GM23338 (cell line): Measurements from ENCODE around the gene NR4A1. TPM values are rescaled to one million over a fixed set of nuclear protein-coding genes. Genes with fewer than 3 reads are reported as not detected.
A peak's percentile ranks its signal among the peaks of the same experiment; 100 is the strongest.

Experiments
- ATAC-seq: fragments of 200-7000 bp; cut with Tn5 transposase; 3 replicates; pipeline ENCODE4 v1.9.1; 2020
- DNase-seq: peaks from one replicate; pipeline ENCODE4 v3.0.0-alpha.2; 2015; ENCODE audit warnings: low spot score
- H2AFZ ChIP-seq: fragments of 200-600 bp; sonication (generic); 2 replicates; pipeline ENCODE4 v1.8.0; 2016; ENCODE audit warnings: antibody characterized with exemption, mild to moderate bottlenecking, moderate library complexity
- H3F3A ChIP-seq: fragments of 200-600 bp; sonication (generic); replicated peaks from 2 replicates; pipeline ENCODE4 v1.8.0; 2017; ENCODE audit warnings: antibody characterized with exemption, mixed run types, low read depth
- H3K27ac ChIP-seq: fragments of 200-600 bp; sonication (generic); 2 replicates; pipeline ENCODE4 v1.6.1; 2016; ENCODE audit warnings: low read depth
- H3K27me3 ChIP-seq: fragments of 200-600 bp; sonication (generic); 2 replicates; pipeline ENCODE4 v1.8.0; 2016; ENCODE audit warnings: mild to moderate bottlenecking, mixed run types, moderate library complexity; ENCODE audit not compliant: insufficient read depth
- H3K36me3 ChIP-seq: fragments of 200-600 bp; sonication (generic); 2 replicates; pipeline ENCODE4 v1.8.0; 2016; ENCODE audit warnings: mild to moderate bottlenecking; ENCODE audit not compliant: insufficient read depth
- H3K4me1 ChIP-seq: fragments of 200-600 bp; sonication (generic); 2 replicates; pipeline ENCODE4 v1.8.0; 2016; ENCODE audit warnings: mild to moderate bottlenecking, moderate library complexity; ENCODE audit not compliant: insufficient read depth
- H3K4me2 ChIP-seq: fragments of 200-600 bp; sonication (generic); 2 replicates; pipeline ENCODE4 v1.7.1; 2017; ENCODE audit warnings: mixed run types
- H3K4me3 ChIP-seq: fragments of 200-600 bp; sonication (generic); 2 replicates; pipeline ENCODE4 v1.6.1; 2016; ENCODE audit warnings: mixed run types
- H3K79me2 ChIP-seq: fragments of 200-600 bp; sonication (generic); replicated peaks from 2 replicates; pipeline ENCODE4 v1.8.0; 2017; ENCODE audit warnings: mild to moderate bottlenecking; ENCODE audit not compliant: insufficient read depth
- H3K9me2 ChIP-seq: fragments of 200-600 bp; sonication (generic); 2 replicates; pipeline ENCODE4 v1.8.0; 2017; ENCODE audit not compliant: insufficient read depth
- H4K20me1 ChIP-seq: fragments of 200-600 bp; sonication (generic); replicated peaks from 2 replicates; pipeline ENCODE4 v1.8.0; 2017; ENCODE audit warnings: mild to moderate bottlenecking; ENCODE audit not compliant: insufficient read depth
- H3K27ac Mint-ChIP-seq: 2 replicates; pipeline ENCODE4 v1.8.0; 2020; ENCODE audit warnings: inconsistent platforms, mild to moderate bottlenecking, moderate library complexity, mixed read lengths
- H3K27me3 Mint-ChIP-seq: 3 replicates; pipeline ENCODE4 v1.8.0; 2022; ENCODE audit warnings: low read depth, mild to moderate bottlenecking, moderate library complexity, mixed read lengths, inconsistent platforms; ENCODE audit not compliant: insufficient read depth, poor library complexity
- H3K36me3 Mint-ChIP-seq: 3 replicates; pipeline ENCODE4 v1.8.0; 2021; ENCODE audit warnings: low read depth, mild to moderate bottlenecking, inconsistent platforms, moderate library complexity, mixed read lengths
- H3K4me1 Mint-ChIP-seq: 3 replicates; pipeline ENCODE4 v1.8.0; 2020; ENCODE audit warnings: mild to moderate bottlenecking, inconsistent platforms, mixed read lengths
- H3K4me3 Mint-ChIP-seq: 3 replicates; pipeline ENCODE4 v1.8.0; 2021; ENCODE audit warnings: moderate library complexity, mild to moderate bottlenecking, inconsistent platforms, mixed read lengths
- H3K9me3 Mint-ChIP-seq: 3 replicates; pipeline ENCODE4 v1.8.0; 2020; ENCODE audit warnings: moderate library complexity, mild to moderate bottlenecking, inconsistent platforms, mixed read lengths
- CREB1 ChIP-seq: fragments of 250-450 bp; sonication (Bioruptor Pico); IDR thresholded peaks from 2 replicates; pipeline ENCODE4 v1.5.0; 2020; ENCODE audit warnings: low read depth, mild to moderate bottlenecking, moderate library complexity
- CTCF ChIP-seq, 2 experiments: fragments of 200-600 bp in 1 of 2; sonication (generic) in 1 of 2; conservative IDR thresholded peaks; 2 replicates each; pipeline versions ENCODE4 v1.5.1 to v1.6.1; 2016 to 2017; ENCODE audit warnings: antibody characterized with exemption in 2 of 2, low read depth in 2 of 2, mild to moderate bottlenecking in 2 of 2, moderate library complexity in 1 of 2
- ETS1 ChIP-seq: IDR thresholded peaks from 2 replicates; pipeline ENCODE4 v1.6.1; 2016; ENCODE audit warnings: antibody characterized with exemption
- EZH2 ChIP-seq: fragments of 200-600 bp; sonication (generic); IDR thresholded peaks from one replicate; pipeline ENCODE4 v1.8.0; 2017; ENCODE audit warnings: antibody characterized with exemption, mild to moderate bottlenecking, low read depth; ENCODE audit not compliant: unreplicated experiment
- EZH2phosphoT487 ChIP-seq: fragments of 200-600 bp; sonication (generic); IDR thresholded peaks from one replicate; pipeline ENCODE4 v1.8.1; 2018; ENCODE audit warnings: antibody characterized with exemption; ENCODE audit not compliant: unreplicated experiment
- NANOG ChIP-seq: IDR thresholded peaks from 2 replicates; pipeline ENCODE4 v1.6.1; 2016; ENCODE audit warnings: antibody characterized with exemption, borderline replicate concordance
- POLR2AphosphoS5 ChIP-seq: IDR thresholded peaks from 2 replicates; pipeline ENCODE4 v1.6.1; 2016; ENCODE audit warnings: antibody characterized with exemption, low read depth
- REST ChIP-seq: IDR thresholded peaks from one replicate; pipeline ENCODE4 v1.6.1; 2018; ENCODE audit warnings: antibody characterized with exemption; ENCODE audit not compliant: unreplicated experiment
- STAT1 ChIP-seq: IDR thresholded peaks from one replicate; pipeline ENCODE4 v1.6.1; 2016; ENCODE audit warnings: antibody characterized with exemption; ENCODE audit not compliant: unreplicated experiment
- ZNF114 ChIP-seq: fragments of 250-450 bp; sonication (Bioruptor Pico); IDR thresholded peaks from 2 replicates; pipeline ENCODE4 v1.5.0; 2020; ENCODE audit warnings: mild to moderate bottlenecking, moderate library complexity
- ZNF331 ChIP-seq: fragments of 250-450 bp; sonication (Bioruptor Pico); IDR thresholded peaks from 2 replicates; pipeline ENCODE4 v1.5.0; 2020; ENCODE audit warnings: low read depth, mild to moderate bottlenecking, moderate library complexity
- polyA plus RNA-seq: library from polyadenylated mRNA; unstranded; fragments of >200 nt; fragmentation: Nextera tagmentation; extraction: Ambion mirVana; gene quantifications from 2 replicates; pipeline ENCODE4 v1.2.1, GENCODE V29; 2016
- total RNA-seq: library from RNA; depleted of rRNA; stranded (reverse); fragments of >200 nt; shearing (Covaris generic); gene quantifications from 2 replicates; pipeline ENCODE4 v1.2.3, GENCODE V29; 2014

NR4A1 gene
- total and polyA plus RNA-seq, 2 experiments from 2014 or later, result 7.5 to 19.1 TPM

- TF ChIP-seq CTCF (conservative IDR thresholded peaks at IDR 0.05; ENCODE audit: low read depth in 2 of 2), result 0 out of 4 replicates have a peak, but pooled peaks of 1 of the 2 experiments have one; percentile 10
Observed at GRCh38 chr12:52041695-52042123, 9.5 kb upstream of the NR4A1 start (continued).

- Histone ChIP-seq H3K4me3 (no peak overlapping the region), H3K36me3 (no peaks in the 10 kb centered on the region), H3F3A (peaks cover 7% of the 10 kb centered on the region; the same call in 1 of the 2 replicates), H2AFZ (no peak overlapping the region), H3K27me3 (peaks cover 13% of the 10 kb centered on the region), H3K79me2 (peaks cover 15% of the 10 kb centered on the region), H3K9me2 (no peaks in the 10 kb centered on the region), H3K27ac (no peak overlapping the region), H4K20me1 (peaks cover 12% of the 10 kb centered on the region), H3K4me2 (no peak overlapping the region), H3K4me1 (peaks cover 7% of the 10 kb centered on the region; the same call in 1 of the 2 replicates)
- Mint-ChIP-seq H3K4me3 (no peak overlapping the region), H3K4me1 (peaks cover 15% of the 10 kb centered on the region), H3K27me3 (peaks cover 10% of the 10 kb centered on the region), H3K9me3 (no peaks in the 10 kb centered on the region), H3K27ac (no peak overlapping the region), H3K36me3 (peaks cover 11% of the 10 kb centered on the region; the same call in 2 of the 3 replicates)
- DNase-seq, result no peak
- ATAC-seq, result no peak
- TF ChIP-seq NANOG (no peak), ZNF114 (CRISPR knock-in tag) (no peak), CTCF (conservative IDR thresholded peaks at IDR 0.05; ENCODE audit: low read depth in 2 of 2) (no peak), EZH2phosphoT487 (no peak), REST (no peak), STAT1 (no peak), ETS1 (no peak), CREB1 (CRISPR knock-in tag) (no peak), ZNF331 (CRISPR knock-in tag) (no peak), EZH2 (no peak), POLR2AphosphoS5 (no peak)
Observed at GRCh38 chr12:52042706-52043385, 8.4 kb upstream of the NR4A1 start.
